ENCODE results near the gene TBL1X. TPM values are rescaled to one million over a fixed set of nuclear protein-coding genes. Genes with fewer than 3 reads are reported as not detected.

Gene TBL1X
- total and polyA plus RNA-seq, 10 of the 15 experiments (the other 5 are each of a cell fraction or from before 2014, with no cell fraction given) = 4.4 to 26.3 (median 10.6) TPM

GRCh38 chrX:9555354-9555753 lies 90.5 kb downstream of the TBL1X start:
- SMC1A ChIA-PET (ENCODE audit: uncharacterized antibody, unreplicated experiment) = interaction anchor here (1.3 kb wide), 1 partner anchor 25 kb away, joined by 3 read pairs; no protein-coding TSS in a partner anchor

More at GRCh38 chrX:9555354-9555753, 90.5 kb downstream of the TBL1X start:
- no peak for ATAC-seq
- no peak for DNase-seq (ENCODE audit: low read depth, low spot score)
- H4K20me1 ChIP-seq (ENCODE audit: control insufficient read depth, insufficient read depth) = no peaks in the 10 kb centered on the region; the same call in 1 of the 2 replicates
- FAIRE-seq = no peak
- BruUV-seq (replicated peaks) = no TSS peak
- no peak overlapping the region for H3K4me3 ChIP-seq
- in situ Hi-C loops (cut with MboI) (no loop called here), intact Hi-C loops (cut with micrococcal nuclease; ENCODE audit: unreplicated experiment) (no loop called here)
- WGBS (ENCODE audit: insufficient coverage, insufficient replicate concordance, low lambda C conversion rate, missing lambda C conversion rate) = 33% methylated on average over 2 of the region's 2 CpGs
- RAD21 ChIA-PET (ENCODE audit: unreplicated experiment) = no interaction called here
- no peak overlapping the region for H3K9ac ChIP-seq (ENCODE audit: control insufficient read depth, insufficient read depth, low read length)
- H3K27ac ChIP-seq (ENCODE audit: control insufficient read depth, insufficient read depth) = no peak overlapping the region
- H3K4me2 ChIP-seq (ENCODE audit: control insufficient read depth, insufficient read depth) = no peak overlapping the region
- no peaks in the 10 kb centered on the region for H3K9me3 ChIP-seq (replicated peaks; ENCODE audit: control insufficient read depth, insufficient read depth, low read length)
- H3K36me3 ChIP-seq (ENCODE audit: control insufficient read depth in 2 of 2, insufficient read depth in 2 of 2, low read length in 1 of 2) = no peaks in the 10 kb centered on the region
- H2AFZ ChIP-seq (ENCODE audit: control insufficient read depth, low read depth, low read length) = no peak overlapping the region
- H3K27me3 ChIP-seq (replicated peaks in 1 of 2; ENCODE audit: control insufficient read depth in 2 of 2, insufficient read depth in 2 of 2, low read length in 1 of 2) = no peaks in the 10 kb centered on the region
- H3K4me1 ChIP-seq (ENCODE audit: control insufficient read depth, insufficient read depth, low read length) = no peaks in the 10 kb centered on the region
- TF ChIP-seq ETV6 (conservative IDR thresholded peaks at IDR 0.05 in 1 of 2, IDR thresholded peaks at IDR 0.05 in 1 of 2; ENCODE audit: borderline replicate concordance in 1 of 2, low read depth in 1 of 2) = no peak
- TF ChIP-seq FOS (IDR thresholded peaks at IDR 0.05; ENCODE audit: borderline replicate concordance, extremely low read depth, insufficient read length) = no peak
- no peak for TF ChIP-seq HDAC2 (IDR thresholded peaks at IDR 0.05)
- TF ChIP-seq BCL11A (IDR thresholded peaks at IDR 0.05; ENCODE audit: low read depth, low read length) = no peak
- TF ChIP-seq CTCF (IDR thresholded peaks at IDR 0.05 in 2 of 3, conservative IDR thresholded peaks at IDR 0.05 in 1 of 3; ENCODE audit: control insufficient read depth in 2 of 3, extremely low read depth in 1 of 3, insufficient read depth in 1 of 3, low read depth in 3 of 3, low read length in 3 of 3) = no peak
- TF ChIP-seq RCOR1 (conservative IDR thresholded peaks at IDR 0.05; ENCODE audit: low read depth, low read length) = no peak
- no peak for TF ChIP-seq EP300 (IDR thresholded peaks at IDR 0.05; ENCODE audit: borderline replicate concordance in 1 of 2, control insufficient read depth in 1 of 2, low read depth in 2 of 2, low read length in 2 of 2)
- TF ChIP-seq NFYA (IDR thresholded peaks at IDR 0.05; ENCODE audit: borderline replicate concordance, low read depth, low read length) = no peak
- TF ChIP-seq, protein P1, sequence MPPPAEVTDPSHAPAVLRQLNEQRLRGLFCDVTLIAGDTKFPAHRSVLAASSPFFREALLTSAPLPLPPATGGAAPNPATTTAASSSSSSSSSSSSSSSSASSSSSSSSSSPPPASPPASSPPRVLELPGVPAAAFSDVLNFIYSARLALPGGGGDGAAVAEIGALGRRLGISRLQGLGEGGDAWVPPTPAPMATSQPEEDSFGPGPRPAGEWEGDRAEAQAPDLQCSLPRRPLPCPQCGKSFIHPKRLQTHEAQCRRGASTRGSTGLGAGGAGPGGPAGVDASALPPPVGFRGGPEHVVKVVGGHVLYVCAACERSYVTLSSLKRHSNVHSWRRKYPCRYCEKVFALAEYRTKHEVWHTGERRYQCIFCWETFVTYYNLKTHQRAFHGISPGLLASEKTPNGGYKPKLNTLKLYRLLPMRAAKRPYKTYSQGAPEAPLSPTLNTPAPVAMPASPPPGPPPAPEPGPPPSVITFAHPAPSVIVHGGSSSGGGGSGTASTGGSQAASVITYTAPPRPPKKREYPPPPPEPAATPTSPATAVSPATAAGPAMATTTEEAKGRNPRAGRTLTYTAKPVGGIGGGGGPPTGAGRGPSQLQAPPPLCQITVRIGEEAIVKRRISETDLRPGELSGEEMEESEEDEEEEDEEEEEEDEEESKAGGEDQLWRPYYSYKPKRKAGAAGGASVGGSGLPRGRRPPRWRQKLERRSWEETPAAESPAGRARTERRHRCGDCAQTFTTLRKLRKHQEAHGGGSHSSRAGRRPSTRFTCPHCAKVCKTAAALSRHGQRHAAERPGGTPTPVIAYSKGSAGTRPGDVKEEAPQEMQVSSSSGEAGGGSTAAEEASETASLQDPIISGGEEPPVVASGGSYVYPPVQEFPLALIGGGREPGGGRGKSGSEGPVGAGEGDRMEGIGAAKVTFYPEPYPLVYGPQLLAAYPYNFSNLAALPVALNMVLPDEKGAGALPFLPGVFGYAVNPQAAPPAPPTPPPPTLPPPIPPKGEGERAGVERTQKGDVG (CRISPR knock-in tag; IDR thresholded peaks at IDR 0.05) = no peak
- no peak for TF ChIP-seq HDAC6 (IDR thresholded peaks at IDR 0.05; ENCODE audit: unreplicated experiment)
- TF ChIP-seq NR2C2 (IDR thresholded peaks at IDR 0.05; ENCODE audit: borderline replicate concordance, control insufficient read depth, insufficient read length, low read depth) = no peak
- TF ChIP-seq, protein P2, sequence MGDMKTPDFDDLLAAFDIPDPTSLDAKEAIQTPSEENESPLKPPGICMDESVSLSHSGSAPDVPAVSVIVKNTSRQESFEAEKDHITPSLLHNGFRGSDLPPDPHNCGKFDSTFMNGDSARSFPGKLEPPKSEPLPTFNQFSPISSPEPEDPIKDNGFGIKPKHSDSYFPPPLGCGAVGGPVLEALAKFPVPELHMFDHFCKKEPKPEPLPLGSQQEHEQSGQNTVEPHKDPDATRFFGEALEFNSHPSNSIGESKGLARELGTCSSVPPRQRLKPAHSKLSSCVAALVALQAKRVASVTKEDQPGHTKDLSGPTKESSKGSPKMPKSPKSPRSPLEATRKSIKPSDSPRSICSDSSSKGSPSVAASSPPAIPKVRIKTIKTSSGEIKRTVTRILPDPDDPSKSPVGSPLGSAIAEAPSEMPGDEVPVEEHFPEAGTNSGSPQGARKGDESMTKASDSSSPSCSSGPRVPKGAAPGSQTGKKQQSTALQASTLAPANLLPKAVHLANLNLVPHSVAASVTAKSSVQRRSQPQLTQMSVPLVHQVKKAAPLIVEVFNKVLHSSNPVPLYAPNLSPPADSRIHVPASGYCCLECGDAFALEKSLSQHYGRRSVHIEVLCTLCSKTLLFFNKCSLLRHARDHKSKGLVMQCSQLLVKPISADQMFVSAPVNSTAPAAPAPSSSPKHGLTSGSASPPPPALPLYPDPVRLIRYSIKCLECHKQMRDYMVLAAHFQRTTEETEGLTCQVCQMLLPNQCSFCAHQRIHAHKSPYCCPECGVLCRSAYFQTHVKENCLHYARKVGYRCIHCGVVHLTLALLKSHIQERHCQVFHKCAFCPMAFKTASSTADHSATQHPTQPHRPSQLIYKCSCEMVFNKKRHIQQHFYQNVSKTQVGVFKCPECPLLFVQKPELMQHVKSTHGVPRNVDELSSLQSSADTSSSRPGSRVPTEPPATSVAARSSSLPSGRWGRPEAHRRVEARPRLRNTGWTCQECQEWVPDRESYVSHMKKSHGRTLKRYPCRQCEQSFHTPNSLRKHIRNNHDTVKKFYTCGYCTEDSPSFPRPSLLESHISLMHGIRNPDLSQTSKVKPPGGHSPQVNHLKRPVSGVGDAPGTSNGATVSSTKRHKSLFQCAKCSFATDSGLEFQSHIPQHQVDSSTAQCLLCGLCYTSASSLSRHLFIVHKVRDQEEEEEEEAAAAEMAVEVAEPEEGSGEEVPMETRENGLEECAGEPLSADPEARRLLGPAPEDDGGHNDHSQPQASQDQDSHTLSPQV (IDR thresholded peaks at IDR 0.05) = no peak
- TF ChIP-seq MEF2A (IDR thresholded peaks at IDR 0.05; ENCODE audit: insufficient read depth, low read depth, low read length) = no peak
- CTCF ChIA-PET = interaction anchor here (1.1 kb wide), 2 partner anchors 17 to 64 kb away, joined by 3 to 4 read pairs; no protein-coding TSS in a partner anchor
- POLR2A ChIA-PET = no interaction called here
- no peaks in the 10 kb centered on the region for H3K79me2 ChIP-seq (ENCODE audit: control insufficient read depth, insufficient read depth, low read length)

All from GM12878 (cell line).